ENCODE data around the gene MCF2L. TPM values are rescaled to one million over a fixed set of nuclear protein-coding genes. Genes with fewer than 3 reads are reported as not detected.

MCF2L gene
- total RNA-seq, 1 experiment from 2014 or later = 22.1 TPM

- no peaks in the 10 kb centered on the region for H3K9me3 ChIP-seq
- Mint-ChIP-seq H3K9me3 (ENCODE audit: unreplicated experiment) (no peaks in the 10 kb centered on the region), H3K36me3 (ENCODE audit: insufficient read depth, unreplicated experiment) (no peaks in the 10 kb centered on the region), H3K27me3 (ENCODE audit: insufficient read depth, unreplicated experiment) (no peaks in the 10 kb centered on the region), H3K4me1 (ENCODE audit: low read depth, unreplicated experiment) (no peaks in the 10 kb centered on the region), H3K4me3 (ENCODE audit: unreplicated experiment) (no peak overlapping the region), H3K27ac (ENCODE audit: unreplicated experiment) (no peak overlapping the region)
- TF ChIP-seq, protein P1, sequence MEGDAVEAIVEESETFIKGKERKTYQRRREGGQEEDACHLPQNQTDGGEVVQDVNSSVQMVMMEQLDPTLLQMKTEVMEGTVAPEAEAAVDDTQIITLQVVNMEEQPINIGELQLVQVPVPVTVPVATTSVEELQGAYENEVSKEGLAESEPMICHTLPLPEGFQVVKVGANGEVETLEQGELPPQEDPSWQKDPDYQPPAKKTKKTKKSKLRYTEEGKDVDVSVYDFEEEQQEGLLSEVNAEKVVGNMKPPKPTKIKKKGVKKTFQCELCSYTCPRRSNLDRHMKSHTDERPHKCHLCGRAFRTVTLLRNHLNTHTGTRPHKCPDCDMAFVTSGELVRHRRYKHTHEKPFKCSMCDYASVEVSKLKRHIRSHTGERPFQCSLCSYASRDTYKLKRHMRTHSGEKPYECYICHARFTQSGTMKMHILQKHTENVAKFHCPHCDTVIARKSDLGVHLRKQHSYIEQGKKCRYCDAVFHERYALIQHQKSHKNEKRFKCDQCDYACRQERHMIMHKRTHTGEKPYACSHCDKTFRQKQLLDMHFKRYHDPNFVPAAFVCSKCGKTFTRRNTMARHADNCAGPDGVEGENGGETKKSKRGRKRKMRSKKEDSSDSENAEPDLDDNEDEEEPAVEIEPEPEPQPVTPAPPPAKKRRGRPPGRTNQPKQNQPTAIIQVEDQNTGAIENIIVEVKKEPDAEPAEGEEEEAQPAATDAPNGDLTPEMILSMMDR (IDR thresholded peaks at IDR 0.05; ENCODE audit: insufficient read depth in 1 of 2, low read depth in 1 of 2, low read length in 1 of 2, severe bottlenecking in 1 of 2, unreplicated experiment in 1 of 2) = no peak
- no peaks in the 10 kb centered on the region for H3K27me3 ChIP-seq (replicated peaks; ENCODE audit: control insufficient read depth, insufficient read depth, low read length)
- ChIA-PET POLR2A (no interaction called here), CTCF (no interaction called here)
- no TSS peak for BruUV-seq (replicated peaks)
- H3K4me1 ChIP-seq = no peaks in the 10 kb centered on the region
- DNase-seq = no peak
- intact Hi-C loops (cut with micrococcal nuclease; ENCODE audit: unreplicated experiment) = no loop called here
- no peaks in the 10 kb centered on the region for H3K36me3 ChIP-seq (ENCODE audit: control insufficient read depth, insufficient read depth, low read length)
- no peak overlapping the region for H3K4me3 ChIP-seq (ENCODE audit: low read depth, low read length)
Measured at GRCh38 chr13:113043931-113044330, 74.9 kb downstream of the MCF2L start.

GRCh38 chr13:113044391-113045114 lies 75.5 kb downstream of the MCF2L start:
- Histone ChIP-seq H3K4me3 (ENCODE audit: low read depth, low read length) (no peak overlapping the region), H3K36me3 (ENCODE audit: control insufficient read depth, insufficient read depth, low read length) (no peaks in the 10 kb centered on the region), H3K4me1 (no peaks in the 10 kb centered on the region), H3K9me3 (no peaks in the 10 kb centered on the region), H3K27me3 (replicated peaks; ENCODE audit: control insufficient read depth, insufficient read depth, low read length) (no peaks in the 10 kb centered on the region)
- POLR2A ChIA-PET = no interaction called here
- Mint-ChIP-seq H3K4me1 (ENCODE audit: low read depth, unreplicated experiment) (no peaks in the 10 kb centered on the region), H3K9me3 (ENCODE audit: unreplicated experiment) (no peaks in the 10 kb centered on the region), H3K27ac (ENCODE audit: unreplicated experiment) (no peak overlapping the region), H3K36me3 (ENCODE audit: insufficient read depth, unreplicated experiment) (no peaks in the 10 kb centered on the region), H3K27me3 (ENCODE audit: insufficient read depth, unreplicated experiment) (no peaks in the 10 kb centered on the region), H3K4me3 (ENCODE audit: unreplicated experiment) (no peak overlapping the region)
- TF ChIP-seq, protein P1 (IDR thresholded peaks at IDR 0.05; ENCODE audit: insufficient read depth in 1 of 2, low read depth in 1 of 2, low read length in 1 of 2, severe bottlenecking in 1 of 2, unreplicated experiment in 1 of 2) = no peak
- CTCF ChIA-PET = no interaction called here
- intact Hi-C loops (cut with micrococcal nuclease; ENCODE audit: unreplicated experiment) = no loop called here
- DNase-seq = no peak
- no TSS peak for BruUV-seq (replicated peaks)

- no peaks in the 10 kb centered on the region for H3K27me3 ChIP-seq (replicated peaks; ENCODE audit: control insufficient read depth, insufficient read depth, low read length)
Measured at GRCh38 chr13:113045251-113046127, 76.5 kb downstream of the MCF2L start.

More at GRCh38 chr13:113045251-113046127, 76.5 kb downstream of the MCF2L start:
- TF ChIP-seq, protein P1 (IDR thresholded peaks at IDR 0.05; ENCODE audit: insufficient read depth in 1 of 2, low read depth in 1 of 2, low read length in 1 of 2, severe bottlenecking in 1 of 2, unreplicated experiment in 1 of 2) = no peak
- Histone ChIP-seq H3K4me3 (ENCODE audit: low read depth, low read length) (no peak overlapping the region), H3K36me3 (ENCODE audit: control insufficient read depth, insufficient read depth, low read length) (no peaks in the 10 kb centered on the region), H3K4me1 (no peaks in the 10 kb centered on the region), H3K9me3 (no peaks in the 10 kb centered on the region)
- CTCF ChIA-PET = no interaction called here
- POLR2A ChIA-PET = no interaction called here
- intact Hi-C loops (cut with micrococcal nuclease; ENCODE audit: unreplicated experiment) = no loop called here
- H3K27ac Mint-ChIP-seq (ENCODE audit: unreplicated experiment) = no peak overlapping the region
- no peak overlapping the region for H3K4me3 Mint-ChIP-seq (ENCODE audit: unreplicated experiment)
- no peaks in the 10 kb centered on the region for H3K36me3 Mint-ChIP-seq (ENCODE audit: insufficient read depth, unreplicated experiment)
- no peaks in the 10 kb centered on the region for H3K4me1 Mint-ChIP-seq (ENCODE audit: low read depth, unreplicated experiment)
- no peaks in the 10 kb centered on the region for H3K27me3 Mint-ChIP-seq (ENCODE audit: insufficient read depth, unreplicated experiment)
- H3K9me3 Mint-ChIP-seq (ENCODE audit: unreplicated experiment) = no peaks in the 10 kb centered on the region
- no peak for DNase-seq
- BruUV-seq (replicated peaks) = no TSS peak

Measured in Caco-2 (cell line).